GM12873 (cell line): ENCODE results near the gene CDH22.

Experiments used
- CTCF ChIP-seq: IDR thresholded peaks from 2 replicates; pipeline ENCODE4 v1.5.1; 2012; ENCODE audit warnings: low read depth, mild to moderate bottlenecking, moderate library complexity, low read length, control low read depth; ENCODE audit not compliant: insufficient read depth; ENCODE audit errors: missing control alignments

The CDH22 gene

GRCh38 chr20:46267108-46268105 lies 40.9 kb downstream of the CDH22 start:
- TF ChIP-seq CTCF = no peak

GRCh38 chr20:46265539-46265938 lies 42.8 kb downstream of the CDH22 start:
- TF ChIP-seq CTCF = no peak

- TF ChIP-seq CTCF = no peak
Measured at GRCh38 chr20:46264391-46265266, 43.7 kb downstream of the CDH22 start.

- TF ChIP-seq CTCF = no peak
Measured at GRCh38 chr20:46261456-46262253, 46.6 kb downstream of the CDH22 start.

GRCh38 chr20:46260936-46261454 lies 47.3 kb downstream of the CDH22 start:
- TF ChIP-seq CTCF = no peak

- TF ChIP-seq CTCF = no peak
Measured at GRCh38 chr20:46260480-46260879, 47.8 kb downstream of the CDH22 start.
